GM18870 (cell line): ENCODE results near the gene ELMO1.

Experiments
- ATAC-seq: cut with Tn5 transposase; IDR thresholded peaks from one replicate; pipeline ENCODE4 v1.9.1; 2021; ENCODE audit warnings: moderate library complexity; ENCODE audit not compliant: unreplicated experiment

The ELMO1 gene

DNA sequence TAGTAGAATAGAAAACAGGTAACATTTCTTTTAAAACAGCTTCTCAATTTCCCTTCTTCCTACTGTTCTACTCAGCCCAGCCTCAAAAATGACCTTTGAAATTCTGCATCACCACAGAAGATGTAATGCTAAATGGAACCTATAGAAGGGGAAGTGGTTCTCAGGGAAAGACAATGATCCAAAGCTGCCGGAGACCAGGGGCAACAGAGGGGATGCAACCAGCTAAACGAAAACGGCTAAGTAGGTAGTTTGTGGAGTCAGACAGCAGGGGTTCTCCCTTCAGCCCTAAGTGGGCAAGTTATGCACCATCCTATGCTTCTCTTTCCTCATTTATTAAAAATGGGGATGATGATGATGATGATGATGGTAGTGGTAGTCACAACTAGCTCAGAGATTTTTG lies 214.3 kb downstream of the ELMO1 start:
- no peak for ATAC-seq

DNA sequence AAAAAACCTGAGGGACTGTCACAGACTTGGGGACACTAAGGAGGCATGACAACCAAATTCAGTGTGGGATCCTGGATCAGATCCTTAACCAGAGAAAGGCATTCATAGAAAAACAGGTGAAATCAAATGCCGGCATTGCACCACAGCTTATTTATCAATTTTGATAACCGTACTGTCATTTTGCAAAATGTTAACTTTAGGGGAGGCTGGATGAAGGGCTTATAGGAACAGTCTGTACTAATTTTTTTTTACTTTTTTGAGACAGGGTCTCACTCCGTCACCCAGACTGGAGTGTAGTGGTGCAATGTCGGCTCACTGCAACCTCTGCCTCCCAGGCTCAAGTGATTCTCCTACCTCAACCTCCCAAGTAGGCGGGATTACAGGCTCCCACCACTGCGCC lies 217.1 kb downstream of the ELMO1 start:
- no peak for ATAC-seq

DNA sequence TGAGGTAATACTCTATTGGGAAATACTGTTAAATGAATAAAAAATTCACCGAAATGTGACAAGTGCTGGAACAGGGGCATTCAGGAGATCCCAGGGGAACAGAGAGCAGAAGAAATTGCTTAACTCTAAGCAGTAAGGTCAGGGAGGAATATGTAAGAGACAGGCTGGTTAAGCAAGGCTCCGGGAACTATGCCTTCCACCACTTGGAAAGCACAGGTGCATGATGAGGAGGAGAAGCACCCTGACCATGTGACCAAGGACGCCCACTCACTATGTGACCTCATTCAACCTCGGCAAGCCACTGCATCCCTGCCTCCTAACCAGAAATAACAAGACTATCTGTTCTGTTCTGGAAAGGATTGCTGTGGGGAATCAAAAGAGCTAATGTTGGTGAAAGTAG lies 218.4 kb downstream of the ELMO1 start:
- ATAC-seq: no peak

DNA sequence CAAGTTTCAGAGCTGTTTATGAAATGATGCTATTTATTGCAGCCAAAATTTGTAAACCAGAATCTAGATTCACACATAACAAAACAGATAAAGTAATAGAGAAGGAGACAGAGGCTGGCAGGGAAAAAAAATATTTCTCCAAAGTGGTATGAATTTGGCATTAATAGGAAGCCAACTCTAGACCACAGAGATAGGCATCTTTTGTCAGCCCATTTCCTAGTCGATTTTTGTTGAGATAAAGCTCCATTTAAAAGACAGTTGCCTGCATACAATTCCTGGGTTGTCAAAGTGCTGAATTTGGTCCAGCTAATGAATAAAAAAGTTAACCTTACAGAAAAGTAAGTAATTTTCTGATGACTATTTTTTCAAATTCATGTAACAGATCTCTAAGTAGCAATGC lies 219.3 kb downstream of the ELMO1 start:
- ATAC-seq: no peak

DNA sequence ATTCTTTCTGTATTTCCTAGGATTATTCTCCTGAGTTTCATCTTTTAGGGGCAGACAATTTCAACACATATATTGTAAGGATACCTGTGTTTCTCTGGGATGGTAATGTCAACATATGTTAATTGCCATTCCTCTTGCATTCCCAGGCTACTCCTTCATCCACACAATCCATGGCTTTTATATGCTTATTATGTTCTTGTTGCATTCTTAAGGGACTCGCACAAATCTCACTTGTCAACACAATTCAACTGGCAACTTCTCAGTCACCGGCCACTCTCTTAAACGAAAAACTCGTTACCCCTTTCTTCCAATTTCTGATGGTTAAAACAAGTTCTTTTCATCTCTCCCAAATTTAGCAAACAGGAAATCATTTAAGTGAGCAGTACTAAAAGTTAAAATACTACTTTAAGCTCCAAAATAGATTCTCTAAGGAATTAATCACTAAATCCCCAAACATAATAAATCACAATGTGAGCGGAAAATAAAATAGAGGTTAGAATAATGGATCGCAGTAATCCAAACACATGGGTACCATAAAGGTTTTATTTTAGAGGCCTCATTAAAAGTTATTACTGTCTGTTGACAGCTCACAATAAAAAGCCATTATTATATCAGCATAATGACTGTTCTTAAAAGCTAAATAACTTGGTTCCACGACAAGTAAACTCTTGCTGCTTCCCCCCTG lies 223.2 kb downstream of the ELMO1 start:
- no peak for ATAC-seq

DNA sequence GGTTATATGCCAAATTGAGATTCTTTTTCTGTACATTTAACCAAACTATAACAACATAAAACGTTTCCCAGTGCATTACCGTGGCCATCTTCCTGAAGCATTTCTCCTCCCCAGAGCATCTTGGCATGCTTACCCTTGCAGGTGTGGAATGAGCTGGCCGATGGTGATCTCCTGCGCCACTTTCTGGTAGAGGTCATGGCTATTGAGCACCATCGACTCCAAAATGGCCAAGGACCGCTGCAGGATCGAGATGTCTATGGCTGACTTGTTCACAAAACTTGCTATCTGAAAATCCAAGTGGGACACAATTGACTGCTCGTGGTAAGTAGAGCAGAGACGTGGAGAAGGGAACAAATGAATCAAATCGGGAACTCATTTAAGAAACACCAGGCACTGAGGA lies 223.9 kb downstream of the ELMO1 start:
- no peak for ATAC-seq

GRCh38 chr7:37220664-37221063 lies 228.0 kb downstream of the ELMO1 start:
- ATAC-seq: no peak

DNA sequence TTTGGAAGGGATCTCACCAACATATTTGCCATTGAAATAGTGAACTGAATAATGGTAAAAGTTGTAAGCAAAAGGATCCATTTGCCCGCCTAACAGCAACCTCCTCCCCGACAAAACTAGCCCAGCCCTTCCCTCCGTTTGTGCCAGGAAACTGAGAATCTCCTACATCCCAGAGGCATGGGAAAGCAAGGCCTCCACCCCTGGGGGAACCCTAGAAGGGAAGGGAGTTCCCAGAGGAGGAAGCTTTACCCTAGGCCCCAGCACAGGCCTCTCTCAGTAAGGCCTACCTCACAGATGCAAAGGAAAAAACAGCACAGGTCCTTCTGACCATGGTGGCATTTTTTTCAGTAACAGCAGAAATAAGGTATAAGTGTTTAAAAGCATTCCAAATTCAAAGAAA lies 229.7 kb downstream of the ELMO1 start:
- no peak for ATAC-seq

DNA sequence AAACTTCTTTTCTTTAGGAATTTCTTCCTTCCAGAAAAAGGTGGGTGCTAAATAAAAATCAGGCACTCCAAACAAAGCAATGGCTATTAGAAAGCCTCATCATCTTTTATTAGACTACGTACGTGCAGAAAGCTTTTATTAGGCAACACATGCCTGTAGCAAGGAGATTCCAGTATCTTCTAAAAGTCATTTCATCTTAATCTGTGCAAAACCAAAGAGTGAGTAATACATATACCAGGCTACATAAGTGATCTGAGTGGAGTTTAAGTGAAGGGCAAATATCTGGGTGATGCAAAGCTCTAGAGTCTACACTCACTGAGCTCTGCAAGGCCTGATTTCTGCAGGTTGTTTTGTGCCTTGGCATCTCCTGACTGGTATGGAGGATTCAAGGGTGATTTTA lies 231.7 kb downstream of the ELMO1 start:
- ATAC-seq: no peak

DNA sequence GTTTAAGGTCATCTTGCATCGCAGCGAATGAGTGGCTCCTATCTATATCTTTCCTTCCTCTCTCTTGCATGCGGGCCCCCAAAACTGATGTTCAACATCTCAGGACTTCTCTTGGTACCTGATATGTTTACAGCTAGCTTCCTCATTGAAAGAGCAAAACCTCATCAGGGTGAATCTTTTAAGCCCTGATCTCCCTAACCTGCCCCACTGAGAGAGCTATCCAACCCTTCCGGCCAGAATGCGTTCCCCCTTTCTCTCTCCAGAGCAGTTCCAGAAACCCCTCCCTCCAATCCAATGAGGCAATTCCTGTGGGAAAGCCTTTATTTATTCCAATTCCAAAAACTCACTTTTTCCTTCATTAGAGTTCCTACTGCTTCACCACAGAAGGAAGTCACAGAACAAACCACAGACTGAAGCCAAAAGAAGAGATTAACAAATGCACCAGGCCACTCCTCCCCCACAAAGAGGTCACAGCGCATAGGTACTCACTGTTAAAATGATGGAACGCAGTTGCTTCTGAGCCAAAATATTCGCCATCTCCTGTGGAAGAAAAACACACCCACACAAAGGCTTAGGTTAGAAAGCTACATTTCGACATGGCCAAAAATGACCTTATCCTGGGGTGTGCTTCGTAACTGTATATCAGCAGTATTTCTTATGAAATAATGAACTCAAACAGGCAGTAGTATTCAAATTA lies 232.4 kb downstream of the ELMO1 start:
- no peak for ATAC-seq

GRCh38 chr7:37215290-37215923 lies 233.3 kb downstream of the ELMO1 start:
- ATAC-seq: no peak

DNA sequence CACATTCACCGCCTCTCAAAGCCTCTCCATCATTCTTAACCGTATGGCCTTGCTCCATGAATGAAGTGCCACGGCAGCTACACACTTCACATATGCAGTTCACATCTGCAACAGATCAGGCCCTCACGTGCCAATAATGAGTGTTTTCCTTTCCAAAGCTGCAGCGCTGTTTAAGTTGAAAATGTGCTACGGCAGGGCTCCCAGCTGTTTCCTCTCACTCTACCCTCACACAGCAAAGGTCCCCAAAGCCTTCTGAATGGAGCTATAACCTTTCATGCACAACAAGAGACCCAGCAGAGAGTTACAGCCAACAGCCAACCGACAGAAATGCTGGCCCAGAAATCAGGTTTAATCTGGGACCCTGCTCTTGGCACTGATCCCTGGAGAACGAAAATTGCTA lies 236.1 kb downstream of the ELMO1 start:
- peak; percentile 9 for ATAC-seq

DNA sequence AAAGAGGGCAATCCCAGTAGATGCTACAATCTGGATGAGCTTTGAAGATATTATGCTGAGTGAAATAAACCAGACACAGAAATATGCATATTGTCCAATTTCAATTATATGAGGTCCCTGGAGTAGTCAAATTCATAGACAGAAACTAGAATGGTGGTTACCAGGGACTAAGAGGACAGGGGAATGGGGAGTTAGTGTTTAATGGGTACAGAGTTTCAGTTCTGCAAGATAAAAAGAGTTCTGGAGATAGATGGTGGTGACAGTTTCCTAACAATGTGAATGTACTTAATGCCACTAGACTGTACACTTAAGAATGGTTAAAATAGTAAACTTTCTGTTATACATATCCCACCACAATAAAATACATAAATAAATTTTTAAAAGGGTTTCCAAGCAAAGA lies 236.6 kb downstream of the ELMO1 start:
- ATAC-seq: peak; percentile 78

- ATAC-seq: no peak
These were observed 237.4 kb downstream of the ELMO1 start for GRCh38 chr7:37211097-37211880.

GRCh38 chr7:37209195-37209594 lies 239.5 kb downstream of the ELMO1 start:
- ATAC-seq: no peak

DNA sequence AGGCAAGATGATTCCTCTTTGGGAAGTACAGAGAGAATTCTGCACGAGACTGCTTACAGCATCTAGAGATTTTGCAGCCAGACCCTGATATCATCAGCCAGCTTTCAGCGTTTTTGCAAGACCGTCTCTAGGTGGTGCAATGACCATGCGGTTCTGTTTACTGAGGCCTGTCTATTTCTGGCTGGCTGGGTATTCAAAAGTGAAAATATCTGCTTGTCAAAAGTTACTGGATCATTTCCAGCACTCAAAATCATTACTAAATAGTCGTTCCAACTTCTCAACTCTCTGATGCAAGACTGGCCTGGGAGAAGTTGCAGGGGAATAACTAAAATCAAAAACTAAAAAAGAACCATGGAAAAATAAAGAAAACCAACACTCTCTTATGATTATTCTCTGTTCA lies 240.1 kb downstream of the ELMO1 start:
- ATAC-seq: peak; percentile 53

DNA sequence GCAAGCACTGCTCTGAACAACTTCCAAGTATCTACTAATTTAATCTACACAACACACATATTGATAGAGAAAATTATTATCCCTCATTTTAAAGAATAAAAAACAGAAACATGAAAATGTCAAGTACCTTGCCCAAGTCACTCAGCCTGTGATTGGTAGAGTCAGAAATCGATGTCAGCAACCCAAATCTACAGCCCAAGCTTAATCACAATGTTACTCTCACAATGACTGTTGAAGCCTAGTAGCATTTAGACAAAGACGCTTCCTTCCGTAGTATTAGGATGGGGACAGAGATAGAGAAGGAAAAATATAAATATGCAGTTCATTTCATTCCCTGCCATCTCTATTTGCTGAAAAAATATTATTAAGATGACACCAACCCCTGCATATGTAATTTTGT lies 242.5 kb downstream of the ELMO1 start:
- no peak for ATAC-seq

DNA sequence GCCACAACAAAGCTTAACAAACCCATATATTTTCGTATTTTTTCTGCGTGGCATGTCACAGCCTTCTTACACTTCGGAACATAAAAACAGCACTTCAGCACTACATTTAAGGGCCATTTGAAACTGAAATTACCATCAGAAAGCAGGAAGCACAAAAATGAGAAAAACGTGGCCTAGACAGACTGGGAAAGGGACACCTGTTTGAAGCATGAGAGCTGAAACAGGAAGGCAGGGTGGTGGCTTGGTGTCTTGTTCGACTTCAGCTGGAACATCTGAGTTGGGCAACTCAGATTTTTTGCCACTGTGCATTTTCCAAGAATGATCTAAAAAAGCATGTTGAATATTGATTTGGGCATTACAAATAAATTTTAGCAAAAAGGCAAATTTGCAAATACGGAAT lies 243.2 kb downstream of the ELMO1 start:
- no peak for ATAC-seq

DNA sequence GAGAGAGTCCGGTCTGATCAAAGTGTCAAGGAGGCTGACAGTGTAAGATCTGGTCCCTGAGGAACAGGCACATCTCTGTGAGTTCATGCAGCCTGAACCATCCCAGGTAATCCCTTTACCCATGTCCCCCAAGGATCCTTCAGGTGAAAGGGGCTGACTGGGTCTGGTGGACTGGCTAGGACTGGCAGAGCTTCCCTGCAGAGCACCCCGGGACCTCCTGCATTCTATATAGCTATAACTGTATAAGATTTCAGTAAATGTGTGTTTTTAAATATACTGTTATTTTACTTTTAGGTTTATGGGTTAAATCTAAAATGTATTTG lies 246.8 kb downstream of the ELMO1 start:
- ATAC-seq: no peak

DNA sequence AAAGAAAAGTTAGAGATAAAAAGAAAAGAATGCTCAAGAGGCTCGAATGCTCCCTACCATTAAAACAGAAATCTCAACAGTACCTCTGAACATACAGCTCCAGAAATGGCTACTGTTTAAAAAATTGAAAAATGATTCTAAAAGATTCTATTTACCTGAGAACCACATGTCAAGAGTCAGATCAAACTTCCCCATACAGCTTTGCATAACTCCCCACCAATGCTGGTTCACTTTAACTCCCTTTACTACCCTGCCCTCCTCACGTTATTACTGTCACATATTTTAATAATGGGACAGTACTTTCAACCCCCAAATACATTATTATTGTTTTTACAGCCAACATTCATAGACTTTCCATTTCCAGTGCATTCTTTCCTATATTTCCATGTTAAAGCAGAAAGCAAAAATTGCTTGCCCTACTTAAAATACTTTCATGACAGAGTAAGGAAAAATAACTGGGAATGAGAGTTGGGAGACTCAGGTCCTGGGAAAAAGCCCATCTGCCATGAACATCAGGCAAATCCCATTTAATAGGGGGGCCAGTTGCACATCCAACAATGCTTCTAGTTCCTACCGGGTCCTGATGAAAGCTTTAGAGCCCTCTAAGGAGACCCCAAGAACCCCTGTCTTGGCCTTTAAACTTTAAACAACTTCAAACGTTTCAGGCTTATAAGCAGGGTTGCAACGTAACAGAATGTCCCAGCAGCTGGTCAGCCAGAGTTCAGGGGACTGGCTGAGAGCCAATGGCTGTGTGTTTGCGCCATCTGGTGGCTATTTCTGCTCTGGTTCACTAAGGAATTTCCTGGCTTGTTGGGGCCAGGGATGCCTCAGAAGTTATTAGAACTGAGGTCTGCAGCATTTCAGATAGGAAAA lies 247.4 kb downstream of the ELMO1 start:
- no peak for ATAC-seq
